ENCODE data around the gene TIAM1. TPM values are rescaled to one million over a fixed set of nuclear protein-coding genes. Genes with fewer than 3 reads are reported as not detected.

The TIAM1 gene
- total and polyA plus RNA-seq, 9 donors, result 3.6 to 26.7 (median 7.1) TPM

DNA sequence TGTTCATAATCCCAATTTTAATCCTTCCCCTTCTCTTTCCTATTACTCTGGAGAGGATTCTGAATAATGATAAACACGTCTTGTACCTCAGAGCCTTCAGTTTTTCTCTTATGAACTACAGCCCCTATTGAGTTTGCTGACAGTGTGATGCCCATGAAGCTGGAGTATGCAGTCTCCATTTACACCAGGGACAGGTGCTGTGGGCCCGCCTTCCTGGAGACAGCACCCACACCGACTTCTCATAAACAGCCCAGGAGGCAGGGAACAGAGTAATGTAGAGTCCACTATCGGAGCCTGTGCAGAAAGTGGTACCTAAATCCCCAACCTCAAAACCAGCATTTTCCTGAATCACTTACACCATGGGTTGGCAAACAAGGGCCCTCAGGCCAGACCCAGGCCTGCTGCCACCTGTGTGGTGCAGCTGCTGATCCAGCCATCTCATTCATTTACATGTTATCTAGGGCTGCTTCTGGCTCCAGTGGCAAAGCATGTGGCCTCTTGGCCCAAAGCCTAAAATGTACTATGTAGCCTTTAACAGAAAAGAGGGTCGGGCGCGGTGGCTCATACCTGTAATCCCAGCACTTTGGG lies 210.7 kb downstream of the TIAM1 start:
- H3K27ac ChIP-seq, result no peak overlapping the region
- no peaks in the 10 kb centered on the region for H3K4me1 ChIP-seq (ENCODE audit: insufficient read depth)
- TF ChIP-seq POLR2A (IDR thresholded peaks at IDR 0.05) (no peak), EP300 (IDR thresholded peaks at IDR 0.05) (no peak)
- TF ChIP-seq, protein P1, sequence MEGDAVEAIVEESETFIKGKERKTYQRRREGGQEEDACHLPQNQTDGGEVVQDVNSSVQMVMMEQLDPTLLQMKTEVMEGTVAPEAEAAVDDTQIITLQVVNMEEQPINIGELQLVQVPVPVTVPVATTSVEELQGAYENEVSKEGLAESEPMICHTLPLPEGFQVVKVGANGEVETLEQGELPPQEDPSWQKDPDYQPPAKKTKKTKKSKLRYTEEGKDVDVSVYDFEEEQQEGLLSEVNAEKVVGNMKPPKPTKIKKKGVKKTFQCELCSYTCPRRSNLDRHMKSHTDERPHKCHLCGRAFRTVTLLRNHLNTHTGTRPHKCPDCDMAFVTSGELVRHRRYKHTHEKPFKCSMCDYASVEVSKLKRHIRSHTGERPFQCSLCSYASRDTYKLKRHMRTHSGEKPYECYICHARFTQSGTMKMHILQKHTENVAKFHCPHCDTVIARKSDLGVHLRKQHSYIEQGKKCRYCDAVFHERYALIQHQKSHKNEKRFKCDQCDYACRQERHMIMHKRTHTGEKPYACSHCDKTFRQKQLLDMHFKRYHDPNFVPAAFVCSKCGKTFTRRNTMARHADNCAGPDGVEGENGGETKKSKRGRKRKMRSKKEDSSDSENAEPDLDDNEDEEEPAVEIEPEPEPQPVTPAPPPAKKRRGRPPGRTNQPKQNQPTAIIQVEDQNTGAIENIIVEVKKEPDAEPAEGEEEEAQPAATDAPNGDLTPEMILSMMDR (IDR thresholded peaks at IDR 0.05), result no peak

DNA sequence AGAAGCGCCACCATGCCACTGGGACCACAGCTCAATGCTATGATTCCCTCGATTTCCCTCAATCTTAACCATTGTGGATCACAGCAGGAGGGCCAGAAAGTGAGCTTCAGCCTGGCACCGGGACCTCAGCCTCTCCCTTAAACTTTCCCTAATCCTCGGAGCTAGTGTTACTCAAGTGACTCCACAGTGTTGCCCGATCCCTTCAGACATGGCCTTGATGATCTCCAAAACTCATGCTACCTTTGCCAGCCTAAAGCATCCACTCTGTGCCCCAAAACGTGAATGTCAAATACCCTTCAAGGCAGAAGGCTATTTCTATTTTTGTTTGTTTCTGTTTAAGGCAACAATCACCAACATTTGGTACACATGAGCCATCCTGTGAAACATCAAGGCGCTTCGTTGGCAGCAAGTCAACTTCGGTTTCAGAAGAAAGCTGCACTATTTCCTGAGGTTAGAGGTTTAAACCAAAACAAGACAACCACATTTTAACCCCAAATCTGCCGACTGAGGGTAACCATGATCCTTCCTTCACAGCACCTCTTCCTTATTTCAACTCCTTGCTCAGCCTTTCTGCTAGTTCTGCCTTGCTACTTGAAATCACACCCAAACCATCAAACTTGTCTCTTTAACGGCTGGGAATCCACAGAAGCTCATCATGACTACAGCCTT lies 211.4 kb downstream of the TIAM1 start:
- Histone ChIP-seq H3K27me3 (no peaks in the 10 kb centered on the region), H3K36me3 (no peaks in the 10 kb centered on the region), H3K4me1 (ENCODE audit: insufficient read depth) (no peaks in the 10 kb centered on the region), H3K27ac (no peak overlapping the region), H3K9me3 (no peaks in the 10 kb centered on the region), H3K4me3 (no peak overlapping the region)
- no peak for DNase-seq
- TF ChIP-seq EP300 (IDR thresholded peaks at IDR 0.05), result no peak
- no peak for TF ChIP-seq POLR2A (IDR thresholded peaks at IDR 0.05)
- TF ChIP-seq, protein P1 (IDR thresholded peaks at IDR 0.05), result no peak
- intact Hi-C loops (cut with DNase I), result no loop called here
- 46 to 60% (median 50%) methylated on average over 11 of the region's 11 CpGs for WGBS, 3 donors

More for the DNA sequence above, 210.7 kb downstream of the TIAM1 start:
- H3K4me3 ChIP-seq, result no peak overlapping the region
- intact Hi-C loops (cut with DNase I), result no loop called here
- DNase-seq, result no peak
- H3K36me3 ChIP-seq, result no peaks in the 10 kb centered on the region
- no peaks in the 10 kb centered on the region for H3K9me3 ChIP-seq
- H3K27me3 ChIP-seq, result no peaks in the 10 kb centered on the region
- WGBS, 3 donors, result 91 to 93% (median 93%) methylated on average over 7 of the region's 7 CpGs

- H3K4me3 ChIP-seq, result no peak overlapping the region
- DNase-seq, result no peak
These were observed 213.2 kb downstream of the TIAM1 start for GRCh38 chr21:31130821-31131220.

GRCh38 chr21:31128234-31128633 lies 215.8 kb downstream of the TIAM1 start:
- no peak overlapping the region for H3K27ac ChIP-seq
- no peaks in the 10 kb centered on the region for H3K36me3 ChIP-seq
- no peak overlapping the region for H3K4me3 ChIP-seq
- WGBS, 3 donors, result 62 to 76% (median 75%) methylated on average over 5 of the region's 5 CpGs
- TF ChIP-seq, protein P1 (IDR thresholded peaks at IDR 0.05), result no peak
- no peak for TF ChIP-seq POLR2A (IDR thresholded peaks at IDR 0.05)
- TF ChIP-seq EP300 (IDR thresholded peaks at IDR 0.05), result no peak
- H3K4me1 ChIP-seq (ENCODE audit: insufficient read depth), result no peaks in the 10 kb centered on the region
- no peaks in the 10 kb centered on the region for H3K27me3 ChIP-seq
- H3K9me3 ChIP-seq, result no peaks in the 10 kb centered on the region
- intact Hi-C loops (cut with DNase I), result no loop called here
- no peak for DNase-seq

More at GRCh38 chr21:31130821-31131220, 213.2 kb downstream of the TIAM1 start:
- H3K27me3 ChIP-seq, result no peaks in the 10 kb centered on the region
- WGBS, 3 donors, result 73 to 81% (median 78%) methylated on average over 2 of the region's 2 CpGs
- no peaks in the 10 kb centered on the region for H3K4me1 ChIP-seq (ENCODE audit: insufficient read depth)
- no peak overlapping the region for H3K27ac ChIP-seq
- no peaks in the 10 kb centered on the region for H3K9me3 ChIP-seq
- no peaks in the 10 kb centered on the region for H3K36me3 ChIP-seq
- intact Hi-C loops (cut with DNase I), result no loop called here
- TF ChIP-seq POLR2A (IDR thresholded peaks at IDR 0.05), result no peak
- no peak for TF ChIP-seq EP300 (IDR thresholded peaks at IDR 0.05)
- TF ChIP-seq, protein P1 (IDR thresholded peaks at IDR 0.05), result no peak
